ENCODE measurements around the gene CCDC97. TPM values are rescaled to one million over a fixed set of nuclear protein-coding genes. Genes with fewer than 3 reads are reported as not detected.
"Not testable (repeated sequence)": the region's sequence is repeated elsewhere in the genome, so short reads cannot be mapped to it uniquely, and the experiment has no call there.

Gene CCDC97
- total RNA-seq, 1 donor from 2014 or later = 7.0 TPM

GRCh38 chr19:41339936-41340335 is 30.0 kb downstream of the CCDC97 start:
- DNase-seq = no peak

GRCh38 chr19:41341669-41342490 is 31.9 kb downstream of the CCDC97 start:
- no peak for DNase-seq

- DNase-seq = no peak
These were observed 34.2 kb downstream of the CCDC97 start for GRCh38 chr19:41344162-41344561.

GRCh38 chr19:41346916-41347315 is 36.9 kb downstream of the CCDC97 start:
- DNase-seq = not testable (repeated sequence)

GRCh38 chr19:41350735-41351338 is 40.9 kb downstream of the CCDC97 start:
- no peak for DNase-seq

GRCh38 chr19:41351339-41352245 is 41.6 kb downstream of the CCDC97 start:
- no peak for DNase-seq

GRCh38 chr19:41352279-41352608 is 42.3 kb downstream of the CCDC97 start:
- no peak for DNase-seq

GRCh38 chr19:41352609-41353465 is 42.9 kb downstream of the CCDC97 start:
- no peak for DNase-seq

GRCh38 chr19:41353466-41354342 is 43.7 kb downstream of the CCDC97 start, which contains the start of gene TGFB1:
Gene TGFB1 (minus strand): TSS chr19:41353922. CDS start chr19:41353044, 878 bp downstream.
- DNase-seq = peak; percentile 82

- DNase-seq = no peak
These were observed 44.5 kb downstream of the CCDC97 start for GRCh38 chr19:41354343-41354953.

- no peak for DNase-seq
These were observed 45.1 kb downstream of the CCDC97 start for GRCh38 chr19:41355035-41355434.

- DNase-seq = no peak
These were observed 45.8 kb downstream of the CCDC97 start for GRCh38 chr19:41355802-41356201.

- no peak for DNase-seq
These were observed 47.2 kb downstream of the CCDC97 start for GRCh38 chr19:41356984-41357739.

- no peak for DNase-seq
These were observed 47.8 kb downstream of the CCDC97 start for GRCh38 chr19:41357746-41358145.

GRCh38 chr19:41359741-41360140 is 49.8 kb downstream of the CCDC97 start:
- DNase-seq = no peak

- no peak for DNase-seq
These were observed 52.3 kb downstream of the CCDC97 start for GRCh38 chr19:41362143-41362847.

GRCh38 chr19:41363371-41363752 is 53.4 kb downstream of the CCDC97 start:
- no peak for DNase-seq

- DNase-seq = peak; percentile 99
These were observed 54.0 kb downstream of the CCDC97 start, which contains the start of gene B9D2 for GRCh38 chr19:41363753-41364523. Gene B9D2 (minus strand): TSS chr19:41364149. CDS start chr19:41363519, 630 bp downstream.
